Measurements from ENCODE around the gene OR2A42.
"Not testable (repeated sequence)": the region's sequence is repeated elsewhere in the genome, so short reads cannot be mapped to it uniquely, and the experiment has no call there.

- TF ChIP-seq CTCF (conservative IDR thresholded peaks at IDR 0.05 in 1 of 2, IDR thresholded peaks at IDR 0.05 in 1 of 2; ENCODE audit: low read depth in 1 of 2, low read length in 2 of 2); EZH2 (IDR thresholded peaks at IDR 0.05; ENCODE audit: low read length, missing control alignments): not testable (repeated sequence)
Observed at GRCh38 chr7:144218581-144218980, 20.8 kb downstream of the OR2A42 start.
